Measurements from ENCODE around the gene ATXN1.
"Not testable (repeated sequence)": the region's sequence is repeated elsewhere in the genome, so short reads cannot be mapped to it uniquely, and the experiment has no call there.

The ATXN1 gene

GRCh38 chr6:16284472-16284871 lies 476.8 kb downstream of the ATXN1 start:
- no peaks in the 10 kb centered on the region for H3K9me3 Mint-ChIP-seq (ENCODE audit: low read depth)
- H3K4me3 Mint-ChIP-seq = no peak overlapping the region
- H3K27ac Mint-ChIP-seq = no peak overlapping the region
- H3K4me1 Mint-ChIP-seq (ENCODE audit: low read depth) = no peaks in the 10 kb centered on the region
- peaks cover 4% of the 10 kb centered on the region for H3K36me3 Mint-ChIP-seq
- H3K27me3 Mint-ChIP-seq = no peaks in the 10 kb centered on the region

GRCh38 chr6:16282370-16282769 lies 478.9 kb downstream of the ATXN1 start:
- Mint-ChIP-seq H3K4me3 (no peak overlapping the region), H3K27me3 (no peaks in the 10 kb centered on the region), H3K4me1 (ENCODE audit: low read depth) (no peaks in the 10 kb centered on the region), H3K27ac (no peak overlapping the region), H3K36me3 (peaks cover 4% of the 10 kb centered on the region), H3K9me3 (ENCODE audit: low read depth) (no peaks in the 10 kb centered on the region)

DNA sequence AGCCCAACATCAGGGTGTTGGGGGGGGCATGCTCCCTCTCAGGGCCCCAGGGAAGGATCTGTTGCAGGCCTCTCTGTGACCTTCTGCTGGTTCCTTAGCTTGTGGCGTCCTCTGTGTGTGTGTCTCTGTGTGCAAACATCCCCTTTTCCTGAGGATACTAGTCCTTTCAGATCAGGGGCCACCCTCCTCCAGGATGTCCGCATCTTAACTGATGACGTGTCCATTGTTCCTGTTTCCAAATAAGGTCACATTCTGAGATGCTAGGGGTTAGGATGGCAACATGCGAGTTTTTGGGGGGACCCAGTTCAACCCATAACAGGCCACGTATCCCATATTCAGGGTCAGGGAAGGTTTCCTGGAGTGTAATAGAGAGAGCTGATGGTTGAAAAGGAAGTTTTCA lies 482.0 kb downstream of the ATXN1 start:
- Mint-ChIP-seq H3K36me3 (peaks cover 6% of the 10 kb centered on the region), H3K9me3 (ENCODE audit: low read depth) (no peaks in the 10 kb centered on the region), H3K27me3 (no peaks in the 10 kb centered on the region), H3K4me3 (no peak overlapping the region), H3K27ac (no peak overlapping the region), H3K4me1 (ENCODE audit: low read depth) (no peaks in the 10 kb centered on the region)

- Mint-ChIP-seq H3K4me3 (no peak overlapping the region), H3K27me3 (no peaks in the 10 kb centered on the region), H3K9me3 (ENCODE audit: low read depth) (no peaks in the 10 kb centered on the region), H3K4me1 (ENCODE audit: low read depth) (no peaks in the 10 kb centered on the region), H3K27ac (no peak overlapping the region), H3K36me3 (peaks cover 6% of the 10 kb centered on the region)
Observed at GRCh38 chr6:16278750-16279149, 482.5 kb downstream of the ATXN1 start.

DNA sequence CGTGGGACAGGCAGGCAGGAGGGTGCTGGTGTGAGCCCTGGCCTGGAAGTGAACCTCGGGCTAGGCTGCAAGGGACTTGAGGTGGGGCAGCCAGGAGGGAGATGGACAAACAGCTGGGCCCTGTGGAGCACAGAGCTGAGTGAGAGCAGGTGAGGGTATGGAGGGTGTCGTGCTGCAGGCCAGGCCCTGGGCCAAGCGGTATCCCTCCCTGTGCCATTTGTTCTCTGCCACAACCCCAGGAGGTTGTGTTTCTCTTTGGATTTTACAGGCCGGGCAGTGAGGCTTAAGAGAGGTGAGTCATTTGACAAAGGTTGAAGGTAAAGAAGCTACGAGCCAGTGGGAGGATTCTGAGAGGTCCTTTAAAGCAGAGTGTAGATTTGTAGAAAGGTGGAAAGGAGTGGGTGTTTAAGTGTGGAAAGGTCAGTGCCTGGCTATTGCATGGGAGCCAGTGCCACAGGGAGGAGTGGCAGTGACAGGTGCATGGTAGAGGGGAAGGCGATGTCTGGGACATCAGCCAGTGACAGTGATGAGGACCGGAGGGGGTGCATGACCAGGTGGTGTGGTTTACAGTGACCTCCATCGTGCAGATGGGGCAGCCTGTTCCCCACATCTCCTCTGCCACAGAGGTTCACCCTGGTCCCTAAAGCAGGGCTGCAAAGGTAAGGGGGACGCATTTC lies 483.1 kb downstream of the ATXN1 start:
- Mint-ChIP-seq H3K27me3 (no peaks in the 10 kb centered on the region), H3K27ac (no peak overlapping the region), H3K4me1 (ENCODE audit: low read depth) (no peaks in the 10 kb centered on the region), H3K4me3 (no peak overlapping the region), H3K9me3 (ENCODE audit: low read depth) (no peaks in the 10 kb centered on the region), H3K36me3 (peaks cover 2% of the 10 kb centered on the region)

GRCh38 chr6:16277101-16277981 lies 483.9 kb downstream of the ATXN1 start:
- H3K4me1 Mint-ChIP-seq (ENCODE audit: low read depth) = no peaks in the 10 kb centered on the region
- no peak overlapping the region for H3K4me3 Mint-ChIP-seq
- no peaks in the 10 kb centered on the region for H3K27me3 Mint-ChIP-seq
- no peak overlapping the region for H3K27ac Mint-ChIP-seq
- no peaks in the 10 kb centered on the region for H3K9me3 Mint-ChIP-seq (ENCODE audit: low read depth)
- peaks cover 2% of the 10 kb centered on the region for H3K36me3 Mint-ChIP-seq

DNA sequence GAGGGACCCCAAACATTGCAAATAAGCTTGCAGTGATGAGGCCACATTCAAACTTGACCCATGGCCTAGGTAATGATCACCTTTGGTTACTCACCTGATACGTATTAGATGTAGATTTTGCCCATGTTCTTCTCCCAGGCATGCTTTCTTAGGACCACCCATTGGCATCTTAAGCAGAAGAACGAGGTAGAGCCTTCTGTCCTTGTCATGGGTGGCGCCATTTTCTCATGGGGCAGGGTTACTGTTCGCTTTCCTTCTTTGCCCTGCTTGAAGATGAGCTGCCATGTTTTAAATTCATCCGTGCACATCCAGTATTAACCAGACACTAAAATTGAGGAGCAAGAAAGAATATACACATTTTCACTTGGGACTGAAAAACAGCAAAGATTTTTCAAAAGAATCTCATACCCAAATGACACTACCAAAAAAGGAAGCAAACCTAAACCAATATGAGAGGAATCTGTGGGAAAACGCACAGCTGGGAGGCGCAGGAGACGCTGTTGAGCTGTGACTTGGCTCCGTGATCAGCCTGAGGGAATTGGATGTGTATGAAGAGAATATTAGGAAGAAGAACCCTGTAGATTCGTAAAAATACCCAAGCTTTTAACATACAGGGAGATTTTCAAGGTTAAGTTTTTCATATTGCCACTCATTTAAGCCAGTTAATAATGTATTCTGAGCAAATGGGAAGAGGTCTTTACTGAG lies 486.2 kb downstream of the ATXN1 start:
- H3K4me3 Mint-ChIP-seq = no peak overlapping the region
- no peaks in the 10 kb centered on the region for H3K4me1 Mint-ChIP-seq (ENCODE audit: low read depth)
- no peak overlapping the region for H3K27ac Mint-ChIP-seq
- H3K9me3 Mint-ChIP-seq (ENCODE audit: low read depth) = no peaks in the 10 kb centered on the region
- no peaks in the 10 kb centered on the region for H3K27me3 Mint-ChIP-seq
- H3K36me3 Mint-ChIP-seq = peaks cover 2% of the 10 kb centered on the region

- Mint-ChIP-seq H3K9me3 (ENCODE audit: low read depth) (no peaks in the 10 kb centered on the region), H3K4me1 (ENCODE audit: low read depth) (no peaks in the 10 kb centered on the region), H3K36me3 (peaks cover 2% of the 10 kb centered on the region), H3K4me3 (no peak overlapping the region), H3K27ac (no peak overlapping the region), H3K27me3 (no peaks in the 10 kb centered on the region)
Observed at GRCh38 chr6:16274483-16274882, 486.8 kb downstream of the ATXN1 start.

DNA sequence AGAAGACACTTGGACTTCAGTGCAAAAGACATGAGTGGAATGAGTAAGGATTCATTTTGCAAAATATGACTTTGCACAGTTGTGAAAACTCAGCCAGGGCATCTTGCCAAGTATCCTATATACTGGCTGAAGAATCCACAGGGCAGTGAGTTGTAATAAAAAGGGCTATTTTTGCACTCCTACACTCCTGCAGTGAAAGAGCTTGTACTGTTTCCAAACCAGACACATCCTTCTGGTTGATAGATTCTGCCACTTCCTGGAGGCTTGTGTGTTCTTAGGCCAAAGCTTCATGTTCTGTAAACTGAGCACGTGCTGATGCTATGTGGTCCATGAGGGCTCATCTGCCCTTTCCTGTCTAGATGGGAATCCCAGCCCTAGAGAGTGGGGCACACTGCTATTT lies 488.0 kb downstream of the ATXN1 start:
- no peaks in the 10 kb centered on the region for H3K27me3 Mint-ChIP-seq
- H3K9me3 Mint-ChIP-seq (ENCODE audit: low read depth) = no peaks in the 10 kb centered on the region
- no peaks in the 10 kb centered on the region for H3K4me1 Mint-ChIP-seq (ENCODE audit: low read depth)
- no peak overlapping the region for H3K27ac Mint-ChIP-seq
- H3K36me3 Mint-ChIP-seq = peaks cover 2% of the 10 kb centered on the region
- H3K4me3 Mint-ChIP-seq = no peak overlapping the region

DNA sequence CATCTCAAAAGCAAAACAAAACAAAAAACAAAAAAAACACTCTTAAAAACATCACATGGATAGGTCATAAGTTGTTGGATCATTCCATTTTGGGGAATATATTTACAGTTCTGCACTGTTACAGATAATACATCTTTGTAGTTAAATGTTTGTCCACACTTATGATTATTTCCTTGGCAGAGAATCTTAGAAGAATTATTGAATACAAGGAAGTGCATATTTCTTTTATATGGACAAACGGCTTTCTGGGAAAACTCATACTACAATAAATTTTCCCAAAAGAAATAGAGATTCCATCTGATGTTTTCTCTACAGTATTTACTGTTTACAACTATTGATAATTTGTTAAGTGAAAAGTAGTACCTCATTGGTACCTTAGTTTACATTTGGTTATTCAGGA lies 489.1 kb downstream of the ATXN1 start:
- H3K27ac Mint-ChIP-seq = no peak overlapping the region
- no peaks in the 10 kb centered on the region for H3K4me1 Mint-ChIP-seq (ENCODE audit: low read depth)
- H3K9me3 Mint-ChIP-seq (ENCODE audit: low read depth) = no peaks in the 10 kb centered on the region
- peaks cover 2% of the 10 kb centered on the region for H3K36me3 Mint-ChIP-seq
- H3K27me3 Mint-ChIP-seq = no peaks in the 10 kb centered on the region
- no peak overlapping the region for H3K4me3 Mint-ChIP-seq

- Mint-ChIP-seq H3K9me3 (ENCODE audit: low read depth) (no peaks in the 10 kb centered on the region), H3K4me1 (ENCODE audit: low read depth) (no peaks in the 10 kb centered on the region), H3K27ac (no peak overlapping the region), H3K27me3 (no peaks in the 10 kb centered on the region), H3K4me3 (no peak overlapping the region), H3K36me3 (peaks cover under 1% of the 10 kb centered on the region)
Observed at GRCh38 chr6:16271428-16271827, 489.8 kb downstream of the ATXN1 start.

- Mint-ChIP-seq H3K4me1 (ENCODE audit: low read depth) (no peaks in the 10 kb centered on the region), H3K36me3 (no peaks in the 10 kb centered on the region), H3K27ac (no peak overlapping the region), H3K9me3 (ENCODE audit: low read depth) (no peaks in the 10 kb centered on the region), H3K4me3 (no peak overlapping the region), H3K27me3 (no peaks in the 10 kb centered on the region)
Observed at GRCh38 chr6:16270178-16270794, 491.0 kb downstream of the ATXN1 start.

- H3K4me3 Mint-ChIP-seq; H3K4me1 Mint-ChIP-seq (ENCODE audit: low read depth); H3K36me3 Mint-ChIP-seq; H3K9me3 Mint-ChIP-seq (ENCODE audit: low read depth); H3K27ac Mint-ChIP-seq; H3K27me3 Mint-ChIP-seq: not testable (repeated sequence)
Observed at GRCh38 chr6:16269442-16270070, 491.7 kb downstream of the ATXN1 start.

GRCh38 chr6:16267428-16268263 lies 493.6 kb downstream of the ATXN1 start:
- H3K9me3 Mint-ChIP-seq (ENCODE audit: low read depth) = no peaks in the 10 kb centered on the region
- no peak overlapping the region for H3K4me3 Mint-ChIP-seq
- no peak overlapping the region for H3K27ac Mint-ChIP-seq
- H3K36me3 Mint-ChIP-seq = no peaks in the 10 kb centered on the region
- H3K27me3 Mint-ChIP-seq = no peaks in the 10 kb centered on the region
- H3K4me1 Mint-ChIP-seq (ENCODE audit: low read depth) = no peaks in the 10 kb centered on the region

All from activated naive CD8-positive, alpha-beta T cell (primary cell).